Stimulated activated CD8-positive, alpha-beta memory T cell treated with anti-CD3 and anti-CD28 coated beads, Interleukin-4, amount 100 ng/mL, for 1 hour (primary cell): ENCODE measurements around the gene OR51B6.
"Not testable (repeated sequence)": the region's sequence is repeated elsewhere in the genome, so short reads cannot be mapped to it uniquely, and the experiment has no call there.

Experiments
- DNase-seq, 2 donors: peaks; one replicate each; pipeline ENCODE4 v3.0.0-alpha.2; 2020; ENCODE audit warnings: low read depth in 2 of 2, low spot score in 1 of 2

OR51B6 gene

GRCh38 chr11:5364214-5364613, 12.9 kb downstream of the OR51B6 start:
- no peak for DNase-seq

- DNase-seq, result not testable (repeated sequence)
Measured at GRCh38 chr11:5366365-5366764, 15.1 kb downstream of the OR51B6 start.

GRCh38 chr11:5366856-5367255, 15.5 kb downstream of the OR51B6 start:
- no peak for DNase-seq

GRCh38 chr11:5367448-5368074, 16.3 kb downstream of the OR51B6 start:
- DNase-seq, result no peak

GRCh38 chr11:5368502-5369043, 17.3 kb downstream of the OR51B6 start:
- DNase-seq, result no peak

GRCh38 chr11:5369789-5370188, 18.5 kb downstream of the OR51B6 start:
- DNase-seq, result no peak

- DNase-seq, result no peak
Measured at GRCh38 chr11:5380740-5381342, 29.5 kb downstream of the OR51B6 start.

GRCh38 chr11:5383576-5383975, 32.3 kb downstream of the OR51B6 start, which contains the start of gene OR51M1:
TSS of gene OR51M1 (plus strand) at chr11:5383812. CDS start at chr11:5389399, 5,587 bp downstream.
- no peak for DNase-seq

GRCh38 chr11:5384335-5384734, 33.0 kb downstream of the OR51B6 start:
- DNase-seq, result no peak

GRCh38 chr11:5390210-5390609, 38.9 kb downstream of the OR51B6 start:
- no peak for DNase-seq

GRCh38 chr11:5394091-5394490, 42.8 kb downstream of the OR51B6 start:
- DNase-seq, result no peak

GRCh38 chr11:5398936-5399335, 47.6 kb downstream of the OR51B6 start:
- DNase-seq, result no peak
